Stimulated activated CD8-positive, alpha-beta memory T cell treated with anti-CD3 and anti-CD28 coated beads, Interleukin-12 subunit alpha, Interleukin-12 subunit beta, amount 100 ng/mL, for 24 hours (primary cell): Measurements from ENCODE around the gene INHBC.

ENCODE experiments used
- DNase-seq: peaks from one replicate; pipeline ENCODE4 v3.0.0-alpha.2; 2020; ENCODE audit errors: extremely low read depth

The INHBC gene

GRCh38 chr12:57454566-57455373 lies 20.2 kb downstream of the INHBC start, which contains the start of gene INHBE:
TSS of gene INHBE (plus strand) at chr12:57455307. CDS start at chr12:57455537, 230 bp downstream.
- no peak for DNase-seq

- DNase-seq, result no peak
Measured at GRCh38 chr12:57455374-57456144, 21.0 kb downstream of the INHBC start.

GRCh38 chr12:57456145-57456700 lies 21.6 kb downstream of the INHBC start:
- no peak for DNase-seq

- no peak for DNase-seq
Measured at GRCh38 chr12:57456737-57457490, 22.3 kb downstream of the INHBC start.

- no peak for DNase-seq
Measured at GRCh38 chr12:57458665-57459054, 24.1 kb downstream of the INHBC start.

GRCh38 chr12:57459055-57459749 lies 24.6 kb downstream of the INHBC start:
- peak; percentile 87 for DNase-seq

GRCh38 chr12:57459750-57460467 lies 25.3 kb downstream of the INHBC start, which contains the start of gene GLI1:
TSS of gene GLI1 (plus strand) at chr12:57459785. CDS start at chr12:57463692, 3,907 bp downstream.
- DNase-seq, result no peak

GRCh38 chr12:57460468-57460784 lies 25.8 kb downstream of the INHBC start:
- no peak for DNase-seq

- DNase-seq, result no peak
Measured at GRCh38 chr12:57460841-57461275, 26.3 kb downstream of the INHBC start.

GRCh38 chr12:57461276-57461916 lies 26.8 kb downstream of the INHBC start:
- no peak for DNase-seq

GRCh38 chr12:57461917-57462250 lies 27.3 kb downstream of the INHBC start:
- no peak for DNase-seq

GRCh38 chr12:57462251-57462911 lies 27.8 kb downstream of the INHBC start:
- peak; percentile 66 for DNase-seq

- no peak for DNase-seq
Measured at GRCh38 chr12:57462912-57463253, 28.3 kb downstream of the INHBC start.

- no peak for DNase-seq
Measured at GRCh38 chr12:57464569-57464968, 30.0 kb downstream of the INHBC start.

GRCh38 chr12:57465030-57465746 lies 30.6 kb downstream of the INHBC start:
- no peak for DNase-seq

- DNase-seq, result no peak
Measured at GRCh38 chr12:57465747-57466505, 31.3 kb downstream of the INHBC start.

GRCh38 chr12:57467212-57467874 lies 32.8 kb downstream of the INHBC start:
- no peak for DNase-seq

GRCh38 chr12:57467915-57468314 lies 33.3 kb downstream of the INHBC start:
- no peak for DNase-seq
